T-helper 9 cell (primary cell): ENCODE measurements around the gene NEK4.
"Not testable (repeated sequence)": the region's sequence is repeated elsewhere in the genome, so short reads cannot be mapped to it uniquely, and the experiment has no call there.

Experiments
- DNase-seq: peaks from one replicate; pipeline ENCODE4 v3.0.0-alpha.2; 2020

The NEK4 gene

GRCh38 chr3:52730681-52731080 is 40.1 kb downstream of the NEK4 start:
- no peak for DNase-seq

- DNase-seq = not testable (repeated sequence)
Measured at GRCh38 chr3:52728753-52729152, 42.0 kb downstream of the NEK4 start.

DNA sequence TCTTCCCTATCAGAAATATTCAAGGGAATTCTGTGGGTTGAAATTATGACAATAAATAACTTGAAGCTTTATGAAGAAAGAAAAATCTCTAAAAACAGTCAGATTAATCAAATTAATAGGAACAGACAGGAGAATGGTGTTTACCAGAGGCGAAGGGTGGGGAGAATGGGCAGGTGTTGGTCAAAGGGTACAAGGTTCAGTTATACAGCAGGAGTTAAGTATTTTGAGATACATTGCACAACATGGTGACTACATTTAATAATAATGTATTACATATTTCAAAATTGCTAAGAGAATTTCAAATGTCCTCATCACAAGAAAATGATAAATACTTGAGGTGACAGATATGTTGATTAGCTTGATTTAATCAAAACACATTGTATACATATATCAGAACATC is 46.2 kb downstream of the NEK4 start:
- DNase-seq = no peak

DNA sequence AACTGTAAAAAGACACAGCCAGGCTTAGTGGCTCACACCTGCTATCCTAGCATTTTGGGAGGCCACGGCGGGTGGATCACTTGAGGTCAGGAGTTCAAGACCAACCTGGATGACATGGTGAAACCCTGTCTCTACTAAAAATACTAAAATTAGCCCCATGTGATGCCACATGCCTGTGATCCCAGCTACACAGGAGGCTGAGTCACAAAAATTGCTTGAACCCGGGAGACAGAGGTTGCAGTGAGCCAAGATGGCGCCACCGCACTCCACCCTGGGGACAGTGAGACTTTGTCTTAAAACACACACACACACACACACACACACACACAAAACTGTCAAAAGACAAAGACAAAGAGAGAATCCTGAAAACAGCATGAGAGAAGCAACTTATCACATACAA is 46.8 kb downstream of the NEK4 start:
- no peak for DNase-seq

- DNase-seq = no peak
Measured at GRCh38 chr3:52722491-52722890, 48.2 kb downstream of the NEK4 start.

- DNase-seq = no peak
Measured at GRCh38 chr3:52721730-52722008, 49.1 kb downstream of the NEK4 start.

DNA sequence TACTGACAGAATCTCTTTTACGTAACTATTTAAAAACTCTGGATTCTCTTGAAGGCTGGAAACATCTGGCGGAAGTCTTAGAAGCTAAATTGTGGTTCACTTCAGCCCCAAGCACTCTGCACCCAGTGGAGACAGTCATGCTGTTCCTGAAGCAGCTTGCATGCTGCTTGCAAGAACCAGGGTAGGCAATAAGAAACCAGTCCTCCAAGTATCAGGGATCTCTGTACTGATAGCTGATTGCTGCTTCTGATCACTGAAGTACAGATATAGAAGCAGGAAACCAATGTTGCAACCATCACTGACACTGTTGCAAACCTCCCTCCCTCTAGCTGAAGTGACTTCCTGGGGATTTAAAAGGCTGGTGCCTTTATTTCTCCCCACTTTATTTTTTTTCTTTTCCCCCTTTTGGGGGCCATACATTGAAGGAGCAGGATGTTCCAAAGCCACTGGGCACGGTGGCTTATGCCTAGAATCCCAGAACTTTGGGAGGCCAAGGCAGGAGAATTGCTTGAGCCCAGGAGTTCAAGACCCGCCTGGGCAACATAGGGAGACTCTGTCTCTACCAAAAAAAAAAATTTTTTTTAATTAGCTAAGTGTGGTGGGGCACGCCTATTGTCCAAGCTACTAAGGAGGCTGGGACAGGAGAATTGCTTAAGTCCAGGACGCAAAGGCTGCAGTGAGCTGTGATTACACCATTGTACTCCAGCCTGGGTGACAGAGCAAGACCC is 49.6 kb downstream of the NEK4 start:
- DNase-seq = no peak

GRCh38 chr3:52719618-52720017 is 51.1 kb downstream of the NEK4 start:
- DNase-seq = no peak

DNA sequence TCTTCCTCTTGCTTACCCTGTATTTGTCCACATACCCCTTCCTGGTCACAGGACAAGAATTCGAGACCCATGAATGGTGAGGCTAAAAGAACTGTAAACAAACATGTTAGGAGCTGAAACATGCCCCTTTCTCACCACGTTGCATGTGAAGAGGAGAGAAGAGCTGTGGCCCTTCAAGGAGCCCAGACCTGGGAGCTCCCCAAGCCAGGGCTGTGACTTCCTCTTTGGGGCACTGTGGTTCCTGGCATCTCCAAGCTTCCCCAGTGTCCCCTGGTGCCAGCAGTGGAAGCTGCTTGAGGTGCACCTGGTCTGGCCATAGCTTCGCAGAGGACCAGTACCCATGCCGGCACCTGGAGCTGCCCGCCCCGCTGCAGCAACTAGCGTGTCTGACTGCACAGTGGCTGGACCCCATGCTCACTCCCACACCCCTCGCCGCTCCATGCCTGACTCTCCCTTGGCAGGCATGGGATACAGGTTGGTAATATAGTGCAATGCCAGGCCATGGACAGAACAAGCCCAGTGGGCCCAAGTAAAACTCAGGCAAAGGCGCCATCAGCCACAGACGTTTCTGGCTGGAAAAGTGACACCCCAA is 54.9 kb downstream of the NEK4 start:
- DNase-seq = no peak

GRCh38 chr3:52714335-52715302 is 56.1 kb downstream of the NEK4 start:
- no peak for DNase-seq

GRCh38 chr3:52712291-52713212 is 58.2 kb downstream of the NEK4 start:
- no peak for DNase-seq

- no peak for DNase-seq
Measured at GRCh38 chr3:52710512-52710911, 60.2 kb downstream of the NEK4 start.

- DNase-seq = no peak
Measured at GRCh38 chr3:52707585-52707984, 63.2 kb downstream of the NEK4 start.

GRCh38 chr3:52705688-52706686 is 64.8 kb downstream of the NEK4 start, which contains the start of the genes GLT8D1 and SPCS1:
Gene GLT8D1, minus strand, starts transcription at chr3:52705791. Its CDS starts 5,331 bp downstream, at chr3:52700460.
Gene SPCS1, plus strand, starts transcription at chr3:52706106. Its CDS starts 141 bp downstream, at chr3:52706247.
- peak; percentile 81 for DNase-seq

GRCh38 chr3:52705438-52705687 is 65.4 kb downstream of the NEK4 start:
- no peak for DNase-seq

- DNase-seq = no peak
Measured at GRCh38 chr3:52704611-52705437, 65.9 kb downstream of the NEK4 start.

GRCh38 chr3:52703341-52703740 is 67.4 kb downstream of the NEK4 start:
- DNase-seq = no peak

DNA sequence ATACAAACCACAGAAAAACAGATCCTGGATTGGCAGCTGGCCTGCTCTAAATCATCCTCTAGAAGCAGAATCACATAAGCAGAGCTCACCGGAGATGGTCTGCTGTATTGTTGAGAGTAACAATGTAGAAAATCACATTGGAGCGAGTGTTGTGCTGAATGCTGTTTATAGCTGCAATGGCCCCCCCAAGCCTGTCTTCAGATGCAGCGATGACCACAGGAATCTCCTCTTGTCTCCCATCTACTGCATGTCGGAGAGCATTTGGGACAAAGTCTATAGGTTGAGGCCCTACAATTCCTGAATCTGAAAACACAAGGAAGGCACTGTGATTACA is 73.1 kb downstream of the NEK4 start:
- no peak for DNase-seq

- DNase-seq = no peak
Measured at GRCh38 chr3:52696830-52697631, 73.7 kb downstream of the NEK4 start.
